ENCODE results near the gene PER3. TPM values are rescaled to one million over a fixed set of nuclear protein-coding genes. Genes with fewer than 3 reads are reported as not detected.

Gene PER3
- total and polyA plus RNA-seq, 10 of the 15 experiments (the other 5 are each of a cell fraction or from before 2014, with no cell fraction given): 0.06 to 0.64 (median 0.13) TPM; not detected in 1

Other genes starting within 250 kb of the PER3 start
- 8.4 and 18.0 TPM in 2 replicates for gene VAMP3, start 13.0 kb upstream of the PER3 start, total RNA-seq (2014; rRNA removed)
- gene VAMP3, start 13.0 kb upstream of the PER3 start, total RNA-seq (2014; rRNA removed; fragmentation: Illumina TruSeq; extraction: Trizol): 12.5 and 16.3 TPM in 2 replicates
- 9.9 and 11.7 TPM in 2 replicates for gene VAMP3, start 13.0 kb upstream of the PER3 start, total RNA-seq (2021)
- gene VAMP3, start 13.0 kb upstream of the PER3 start, polyA plus RNA-seq (2011; rRNA removed): 24.9 and 32.6 TPM in 2 replicates
- 13.2 and 14.3 TPM in 2 replicates for gene VAMP3, start 13.0 kb upstream of the PER3 start, polyA plus RNA-seq (2014; fragmentation: Illumina TruSeq; extraction: Trizol)
- gene VAMP3, start 13.0 kb upstream of the PER3 start, polyA plus RNA-seq (2014; fragmentation: Nextera tagmentation; extraction: Ambion mirVana): 1 to 10 TPM; 4.8 to 5.5 TPM
- gene VAMP3, start 13.0 kb upstream of the PER3 start, polyA plus RNA-seq (2014; rRNA removed): 9.7 and 14.7 TPM in 2 replicates
- gene VAMP3, start 13.0 kb upstream of the PER3 start, polyA plus RNA-seq (2016; fragmentation: Nextera tagmentation; extraction: Ambion mirVana): 1 to 10 TPM; 8.2 to 9.5 TPM
- gene UTS2, start 68.8 kb downstream of the PER3 start, total RNA-seq (2014; rRNA removed): not detected in 2 replicates
- gene UTS2, start 68.8 kb downstream of the PER3 start, total RNA-seq (2014; rRNA removed; fragmentation: Illumina TruSeq; extraction: Trizol): not detected in 2 replicates
- not detected in 2 replicates for gene UTS2, start 68.8 kb downstream of the PER3 start, total RNA-seq (2021)
- not detected in 2 replicates for gene UTS2, start 68.8 kb downstream of the PER3 start, polyA plus RNA-seq (2011; rRNA removed)
- gene UTS2, start 68.8 kb downstream of the PER3 start, polyA plus RNA-seq (2014; fragmentation: Illumina TruSeq; extraction: Trizol): not detected in 2 replicates
- gene UTS2, start 68.8 kb downstream of the PER3 start, polyA plus RNA-seq (2014; fragmentation: Nextera tagmentation; extraction: Ambion mirVana): not detected
- gene UTS2, start 68.8 kb downstream of the PER3 start, polyA plus RNA-seq (2014; rRNA removed): not detected in 2 replicates
- gene UTS2, start 68.8 kb downstream of the PER3 start, polyA plus RNA-seq (2016; fragmentation: Nextera tagmentation; extraction: Ambion mirVana): not detected
- 4.0 and 4.4 TPM in 2 replicates for gene TNFRSF9, start 156.5 kb downstream of the PER3 start, total RNA-seq (2014; rRNA removed)
- gene TNFRSF9, start 156.5 kb downstream of the PER3 start, total RNA-seq (2014; rRNA removed; fragmentation: Illumina TruSeq; extraction: Trizol): 5.9 and 7.0 TPM in 2 replicates
- 5.6 and 7.6 TPM in 2 replicates for gene TNFRSF9, start 156.5 kb downstream of the PER3 start, total RNA-seq (2021)
- 24.7 and 25.6 TPM in 2 replicates for gene TNFRSF9, start 156.5 kb downstream of the PER3 start, polyA plus RNA-seq (2011; rRNA removed)
- 5.4 and 5.7 TPM in 2 replicates for gene TNFRSF9, start 156.5 kb downstream of the PER3 start, polyA plus RNA-seq (2014; fragmentation: Illumina TruSeq; extraction: Trizol)
- 1 to 10 TPM; 7.5 to 9.2 TPM for gene TNFRSF9, start 156.5 kb downstream of the PER3 start, polyA plus RNA-seq (2014; fragmentation: Nextera tagmentation; extraction: Ambion mirVana)
- gene TNFRSF9, start 156.5 kb downstream of the PER3 start, polyA plus RNA-seq (2014; rRNA removed): 4.0 and 5.9 TPM in 2 replicates
- 1 to 10 TPM; 2.0 to 2.2 TPM for gene TNFRSF9, start 156.5 kb downstream of the PER3 start, polyA plus RNA-seq (2016; fragmentation: Nextera tagmentation; extraction: Ambion mirVana)
- gene PARK7, start 177.4 kb downstream of the PER3 start, total RNA-seq (2014; rRNA removed): 267 and 294 TPM in 2 replicates
- gene PARK7, start 177.4 kb downstream of the PER3 start, total RNA-seq (2014; rRNA removed; fragmentation: Illumina TruSeq; extraction: Trizol): 293 and 296 TPM in 2 replicates
- gene PARK7, start 177.4 kb downstream of the PER3 start, total RNA-seq (2021): 405 and 406 TPM in 2 replicates
- 523 and 619 TPM in 2 replicates for gene PARK7, start 177.4 kb downstream of the PER3 start, polyA plus RNA-seq (2011; rRNA removed)
- 391 and 465 TPM in 2 replicates for gene PARK7, start 177.4 kb downstream of the PER3 start, polyA plus RNA-seq (2014; fragmentation: Illumina TruSeq; extraction: Trizol)
- gene PARK7, start 177.4 kb downstream of the PER3 start, polyA plus RNA-seq (2014; fragmentation: Nextera tagmentation; extraction: Ambion mirVana): 1,000 to 10,000 TPM in 1 of 2 experiments, 100 to 1,000 TPM in 1; 948 to 1,056 TPM
- gene PARK7, start 177.4 kb downstream of the PER3 start, polyA plus RNA-seq (2014; rRNA removed): 416 and 466 TPM in 2 replicates
- 100 to 1,000 TPM; 717 to 720 TPM for gene PARK7, start 177.4 kb downstream of the PER3 start, polyA plus RNA-seq (2016; fragmentation: Nextera tagmentation; extraction: Ambion mirVana)
- 3.8 and 4.4 TPM in 2 replicates for gene ERRFI1, start 242.0 kb downstream of the PER3 start, total RNA-seq (2014; rRNA removed)
- 4.1 TPM in 2 replicates for gene ERRFI1, start 242.0 kb downstream of the PER3 start, total RNA-seq (2014; rRNA removed; fragmentation: Illumina TruSeq; extraction: Trizol)
- 4.6 and 6.5 TPM in 2 replicates for gene ERRFI1, start 242.0 kb downstream of the PER3 start, total RNA-seq (2021)
- gene ERRFI1, start 242.0 kb downstream of the PER3 start, polyA plus RNA-seq (2011; rRNA removed): 0.73 and 0.90 TPM in 2 replicates
- gene ERRFI1, start 242.0 kb downstream of the PER3 start, polyA plus RNA-seq (2014; fragmentation: Illumina TruSeq; extraction: Trizol): 5.9 and 6.9 TPM in 2 replicates
- 1 to 10 TPM; 1.6 to 2.4 TPM for gene ERRFI1, start 242.0 kb downstream of the PER3 start, polyA plus RNA-seq (2014; fragmentation: Nextera tagmentation; extraction: Ambion mirVana)
- 3.2 and 4.0 TPM in 2 replicates for gene ERRFI1, start 242.0 kb downstream of the PER3 start, polyA plus RNA-seq (2014; rRNA removed)
- gene ERRFI1, start 242.0 kb downstream of the PER3 start, polyA plus RNA-seq (2016; fragmentation: Nextera tagmentation; extraction: Ambion mirVana): 1 to 10 TPM; 2.0 to 2.3 TPM